ENCODE measurements around the gene RADX.

The RADX gene

DNA sequence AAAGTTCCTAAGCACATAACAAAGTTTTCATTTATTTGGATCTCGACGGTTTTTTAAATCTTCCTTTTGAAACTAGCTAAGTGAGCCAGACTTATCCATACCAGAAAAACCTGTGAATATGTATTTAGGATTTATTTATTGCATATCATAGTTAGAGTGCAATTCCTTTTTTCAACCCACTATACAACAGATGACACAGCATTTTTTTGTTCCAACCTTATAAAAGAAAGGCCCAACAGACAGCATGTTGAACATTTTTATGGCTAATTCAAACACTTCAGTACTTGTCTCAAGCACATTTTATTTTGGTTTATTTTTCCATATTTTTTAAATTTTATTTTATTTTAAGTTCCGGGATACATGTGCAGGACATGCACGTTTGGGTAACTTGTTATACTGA, 99.6 kb downstream of the RADX start:
- H3K27ac Mint-ChIP-seq, result no peak overlapping the region
- no peak overlapping the region for H3K4me3 Mint-ChIP-seq
- peaks cover 33% of the 10 kb centered on the region for H3K27me3 Mint-ChIP-seq
- H3K9me3 Mint-ChIP-seq, result no peaks in the 10 kb centered on the region
- H3K4me1 Mint-ChIP-seq (ENCODE audit: low read depth), result peaks cover 6% of the 10 kb centered on the region
- H3K36me3 Mint-ChIP-seq (ENCODE audit: low read depth), result no peaks in the 10 kb centered on the region
- no peak for DNase-seq

DNA sequence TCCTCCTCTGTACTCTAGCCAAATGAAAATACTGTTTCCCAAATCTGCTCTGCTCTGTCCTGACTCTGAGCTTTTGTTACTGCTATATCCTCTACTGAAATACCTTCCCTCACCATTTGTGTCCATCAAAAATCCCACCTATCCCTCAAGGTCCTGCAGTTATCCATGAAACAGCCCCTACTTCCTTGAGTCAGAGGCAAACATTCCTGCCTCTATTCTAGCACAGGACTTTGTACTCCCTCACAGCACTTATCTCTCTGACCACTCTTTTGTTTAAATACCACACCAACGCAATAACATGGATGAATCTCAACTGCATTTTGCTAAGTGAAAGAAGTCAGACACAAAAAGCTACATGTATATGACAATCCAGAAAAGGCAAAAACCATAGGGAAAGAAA, 104.2 kb downstream of the RADX start:
- Mint-ChIP-seq H3K27ac (no peak overlapping the region), H3K36me3 (ENCODE audit: low read depth) (no peaks in the 10 kb centered on the region), H3K4me1 (ENCODE audit: low read depth) (no peaks in the 10 kb centered on the region), H3K27me3 (peaks cover 38% of the 10 kb centered on the region), H3K9me3 (no peaks in the 10 kb centered on the region), H3K4me3 (no peak overlapping the region)
- no peak for DNase-seq

DNA sequence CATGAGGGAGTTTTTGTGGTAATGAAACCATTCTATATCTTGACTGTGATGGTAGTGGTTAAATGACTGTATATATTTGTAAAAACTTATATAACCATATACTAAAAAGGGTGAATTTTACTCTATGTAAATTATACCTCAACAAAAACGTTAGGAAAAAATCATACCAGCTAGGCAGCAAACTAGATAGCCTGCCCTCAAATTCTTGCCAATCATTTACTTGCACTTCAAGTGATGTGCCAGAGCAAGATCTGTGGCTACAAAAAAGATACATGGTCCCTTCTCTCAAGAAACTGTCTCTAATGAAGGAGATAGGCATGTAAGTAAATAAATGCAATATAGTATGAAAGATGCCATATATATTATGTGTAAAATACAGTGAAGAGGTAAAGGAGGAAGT, 104.7 kb downstream of the RADX start:
- H3K36me3 Mint-ChIP-seq (ENCODE audit: low read depth), result no peaks in the 10 kb centered on the region
- peaks cover 36% of the 10 kb centered on the region for H3K27me3 Mint-ChIP-seq
- no peak overlapping the region for H3K4me3 Mint-ChIP-seq
- H3K4me1 Mint-ChIP-seq (ENCODE audit: low read depth), result no peaks in the 10 kb centered on the region
- H3K27ac Mint-ChIP-seq, result no peak overlapping the region
- H3K9me3 Mint-ChIP-seq, result no peaks in the 10 kb centered on the region
- DNase-seq, result no peak

DNA sequence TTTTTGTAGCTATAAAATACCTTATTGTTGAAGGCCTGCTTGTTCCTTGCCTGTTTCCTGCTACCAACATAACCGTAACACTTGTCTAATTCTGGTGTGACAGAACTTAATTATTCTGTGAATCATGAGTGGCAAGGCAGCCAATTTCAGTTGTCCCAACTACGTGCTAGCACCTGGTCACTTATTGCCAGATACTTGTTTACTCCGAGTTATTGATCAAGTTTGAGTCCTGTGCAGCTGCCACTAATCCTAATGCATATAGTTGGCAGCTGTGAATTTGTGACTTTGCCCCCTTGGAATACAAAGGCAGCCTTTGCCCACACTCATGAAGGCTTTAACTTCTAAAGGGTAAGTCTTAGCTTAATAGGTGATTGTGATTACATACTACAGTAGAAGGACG, 106.9 kb downstream of the RADX start:
- H3K27me3 Mint-ChIP-seq, result peaks cover 42% of the 10 kb centered on the region
- no peak overlapping the region for H3K4me3 Mint-ChIP-seq
- H3K36me3 Mint-ChIP-seq (ENCODE audit: low read depth), result no peaks in the 10 kb centered on the region
- no peaks in the 10 kb centered on the region for H3K9me3 Mint-ChIP-seq
- no peak overlapping the region for H3K27ac Mint-ChIP-seq
- no peak for DNase-seq
- no peaks in the 10 kb centered on the region for H3K4me1 Mint-ChIP-seq (ENCODE audit: low read depth)

DNA sequence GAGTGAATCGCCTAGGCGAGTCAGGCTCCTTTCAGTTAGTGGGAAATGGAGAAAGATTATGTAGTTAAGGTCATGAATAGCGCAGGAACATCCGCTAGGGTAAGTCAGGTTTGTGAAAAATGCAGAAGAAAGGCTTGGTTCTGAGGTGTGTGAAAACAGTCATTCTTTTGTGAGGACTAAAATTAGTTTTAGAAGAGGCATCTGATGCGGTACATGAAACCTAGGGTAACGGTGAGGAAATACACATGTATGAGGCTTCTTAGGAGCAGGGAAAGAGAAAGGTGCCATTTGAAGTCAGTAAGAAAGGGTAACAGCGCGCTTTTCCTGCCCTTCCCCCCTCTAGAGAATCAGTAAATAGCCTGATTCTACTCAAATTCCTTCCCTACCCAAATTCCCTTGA, 114.2 kb downstream of the RADX start:
- no peak for DNase-seq
- Mint-ChIP-seq H3K27me3 (peaks cover 76% of the 10 kb centered on the region), H3K36me3 (ENCODE audit: low read depth) (no peaks in the 10 kb centered on the region), H3K27ac (no peak overlapping the region), H3K4me3 (peak overlapping the region; percentile 65), H3K4me1 (ENCODE audit: low read depth) (peaks cover 7% of the 10 kb centered on the region), H3K9me3 (no peaks in the 10 kb centered on the region)

DNA sequence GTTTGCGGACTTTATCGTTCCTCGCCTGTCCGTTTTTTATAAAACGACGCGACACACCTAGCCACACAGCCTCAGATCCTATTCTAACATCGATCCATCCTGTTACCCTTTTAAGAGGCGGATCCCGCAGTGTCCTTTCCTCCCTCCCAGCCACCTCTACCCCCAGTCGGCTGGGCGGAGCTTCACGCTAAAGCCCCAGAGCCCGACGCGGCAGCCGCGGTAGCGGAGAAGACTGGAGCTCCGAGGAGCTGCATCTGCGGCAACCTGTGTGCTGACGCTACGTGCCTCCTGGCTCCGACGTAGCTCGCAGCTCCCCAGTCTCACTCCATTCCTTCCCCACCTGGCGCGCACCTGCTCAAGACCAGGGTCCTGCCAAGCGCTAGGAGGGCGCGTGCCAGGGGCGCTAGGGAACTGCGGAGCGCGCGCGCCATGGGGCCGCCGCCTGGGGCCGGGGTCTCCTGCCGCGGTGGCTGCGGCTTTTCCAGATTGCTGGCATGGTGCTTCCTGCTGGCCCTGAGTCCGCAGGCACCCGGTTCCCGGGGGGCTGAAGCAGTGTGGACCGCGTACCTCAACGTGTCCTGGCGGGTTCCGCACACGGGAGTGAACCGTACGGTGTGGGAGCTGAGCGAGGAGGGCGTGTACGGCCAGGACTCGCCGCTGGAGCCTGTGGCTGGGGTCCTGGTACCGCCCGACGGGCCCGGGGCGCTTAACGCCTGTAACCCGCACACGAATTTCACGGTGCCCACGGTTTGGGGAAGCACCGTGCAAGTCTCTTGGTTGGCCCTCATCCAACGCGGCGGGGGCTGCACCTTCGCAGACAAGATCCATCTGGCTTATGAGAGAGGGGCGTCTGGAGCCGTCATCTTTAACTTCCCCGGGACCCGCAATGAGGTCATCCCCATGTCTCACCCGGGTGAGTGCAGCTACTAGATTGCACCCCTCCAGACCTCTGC, 115.0 kb downstream of the RADX start, which contains the start of gene RNF128:
Gene RNF128 (plus strand): TSS at position 217 of the 953 bp plus-strand sequence. CDS start 213 bp downstream, at position 430.
- Mint-ChIP-seq H3K27me3 (peaks cover 76% of the 10 kb centered on the region), H3K4me1 (ENCODE audit: low read depth) (peaks cover 7% of the 10 kb centered on the region), H3K9me3 (no peaks in the 10 kb centered on the region), H3K27ac (no peak within 1 kb of the TSS), H3K4me3 (peak within 1 kb of the TSS; percentile 65), H3K36me3 (ENCODE audit: low read depth) (no peaks in the 10 kb centered on the region)
- peak; percentile 38 for DNase-seq

DNA sequence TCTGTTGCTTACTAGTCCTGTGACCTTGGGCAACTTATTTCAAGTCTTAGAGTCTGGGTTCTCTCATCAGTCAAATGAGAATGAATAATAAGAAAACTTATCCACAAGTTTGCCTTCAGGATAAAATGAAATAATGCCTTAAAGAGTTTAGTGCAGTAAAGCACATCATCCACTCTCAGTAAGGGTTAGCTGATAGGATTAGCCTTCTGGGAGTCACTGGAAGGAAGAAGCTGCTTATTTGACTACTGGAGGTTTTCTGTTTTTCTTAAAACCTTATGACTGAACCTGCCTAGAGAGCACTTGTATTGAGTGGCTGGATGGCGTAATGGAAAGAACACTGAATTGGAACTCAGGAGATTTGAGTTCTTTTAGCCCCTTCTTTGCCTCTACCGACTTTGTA, 116.6 kb downstream of the RADX start:
- no peak for DNase-seq
- H3K4me3 Mint-ChIP-seq, result no peak overlapping the region
- H3K27me3 Mint-ChIP-seq, result peaks cover 73% of the 10 kb centered on the region
- H3K27ac Mint-ChIP-seq, result no peak overlapping the region
- peaks cover 7% of the 10 kb centered on the region for H3K4me1 Mint-ChIP-seq (ENCODE audit: low read depth)
- H3K9me3 Mint-ChIP-seq, result no peaks in the 10 kb centered on the region
- H3K36me3 Mint-ChIP-seq (ENCODE audit: low read depth), result no peaks in the 10 kb centered on the region
